Activated gamma-delta T cell (primary cell): ENCODE measurements around the gene SSTR1.

Experiments
- DNase-seq: peaks from one replicate; lab custom pipeline; 2025; lab: John Stamatoyannopoulos, UW

SSTR1 gene

DNA sequence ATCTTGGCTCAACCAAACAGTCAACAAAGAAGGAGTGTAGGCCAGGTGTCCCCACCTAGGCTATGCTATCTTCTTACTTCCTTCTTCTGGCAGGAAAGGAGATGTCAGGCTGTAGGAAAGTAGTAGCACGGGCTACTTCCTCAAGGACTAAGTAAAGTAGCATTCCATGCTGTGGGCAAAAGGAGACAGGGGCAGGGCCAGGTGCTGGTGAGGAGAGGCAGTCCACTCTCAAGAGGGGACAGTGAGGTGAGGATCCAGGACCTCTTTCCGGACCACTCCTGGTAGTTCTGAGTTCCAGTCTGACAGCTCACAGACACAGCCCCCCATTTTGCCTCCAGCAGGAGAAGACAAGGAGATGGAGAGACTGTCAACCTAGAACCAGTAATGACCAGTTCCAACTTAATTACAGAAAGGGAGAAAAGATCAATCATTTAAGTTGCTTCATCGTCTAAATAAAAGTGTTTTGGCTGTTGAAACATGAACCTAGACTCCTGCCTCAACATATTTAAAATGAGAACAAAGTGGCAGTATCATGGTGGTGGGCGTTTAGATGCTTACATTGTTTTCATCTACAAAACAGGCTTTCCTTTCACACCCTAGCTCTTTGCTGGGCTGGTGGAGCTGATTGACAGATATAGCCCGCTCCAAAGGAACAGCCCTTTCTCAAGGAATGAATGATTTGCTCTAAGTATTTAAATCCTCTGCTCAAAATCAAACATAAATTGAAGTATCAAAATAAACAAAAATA is 5.1 kb upstream of the SSTR1 start:
- DNase-seq = no peak

GRCh38 chr14:38203929-38204718 is 3.6 kb upstream of the SSTR1 start:
- no peak for DNase-seq

GRCh38 chr14:38204719-38205115 is 3.0 kb upstream of the SSTR1 start:
- DNase-seq = no peak

DNA sequence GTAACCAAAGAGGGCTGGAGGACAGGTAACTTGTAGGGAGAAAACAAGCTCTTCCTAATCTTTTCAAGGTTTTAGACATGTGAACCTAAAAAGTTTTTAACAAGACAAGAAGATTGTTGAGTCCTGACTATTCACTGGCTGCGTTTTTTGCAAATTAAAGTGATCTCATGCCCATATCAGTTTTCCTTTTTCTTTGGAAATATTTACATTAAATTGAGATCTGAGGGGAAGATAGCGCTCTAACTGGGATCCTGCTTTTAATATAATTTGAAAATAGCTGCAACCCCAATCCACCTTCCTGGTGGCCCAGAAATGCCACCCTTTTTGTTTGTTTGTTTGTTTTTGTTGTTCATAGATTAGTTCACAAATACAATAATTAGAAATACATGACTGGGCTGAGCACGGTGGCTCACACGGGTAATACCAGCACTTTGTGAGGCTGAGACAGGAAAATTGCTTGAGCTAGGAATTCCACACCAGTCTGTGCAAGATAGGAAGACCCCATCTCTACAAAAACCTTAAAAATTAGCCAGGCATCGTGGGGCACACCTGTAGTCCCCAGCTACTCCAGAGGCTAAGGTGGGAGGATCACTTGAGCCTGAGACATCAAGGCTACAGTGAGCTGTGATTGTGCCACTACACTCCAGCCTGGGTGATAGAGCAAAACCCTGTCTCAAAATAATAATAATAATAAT is 2.4 kb upstream of the SSTR1 start:
- DNase-seq = no peak

DNA sequence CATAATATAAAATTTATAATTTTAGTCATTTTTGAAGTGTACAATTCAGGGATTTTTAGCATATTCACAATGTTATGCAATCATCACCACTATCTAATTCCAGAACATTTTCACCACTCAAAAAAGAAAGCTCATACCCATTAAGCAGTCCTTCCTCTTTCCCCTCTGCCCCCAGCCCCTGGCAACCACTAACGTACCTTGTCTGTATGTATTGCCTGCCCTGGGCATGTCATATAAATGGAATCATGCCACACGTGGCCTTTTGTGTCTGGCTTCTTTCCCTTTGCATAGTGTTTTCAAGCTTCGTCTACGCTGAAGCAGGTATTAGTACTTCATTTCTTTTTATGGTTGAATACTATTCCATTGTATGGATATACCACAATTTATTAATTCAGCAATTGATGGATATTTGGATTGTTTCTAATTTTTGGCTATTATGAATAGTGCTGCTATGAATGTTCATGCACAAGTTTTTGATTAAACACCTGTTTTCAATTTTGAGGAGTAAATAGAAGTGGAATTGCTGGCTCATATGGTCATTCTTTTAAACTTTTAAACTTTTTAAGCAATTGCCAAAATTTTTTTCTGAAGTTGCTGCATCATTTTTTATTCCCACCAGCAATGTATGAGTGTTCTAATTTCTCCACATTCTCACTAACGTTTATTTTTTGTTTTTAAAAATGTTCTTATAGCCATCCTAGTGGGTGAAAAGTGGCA is 1.6 kb upstream of the SSTR1 start:
- no peak for DNase-seq

DNA sequence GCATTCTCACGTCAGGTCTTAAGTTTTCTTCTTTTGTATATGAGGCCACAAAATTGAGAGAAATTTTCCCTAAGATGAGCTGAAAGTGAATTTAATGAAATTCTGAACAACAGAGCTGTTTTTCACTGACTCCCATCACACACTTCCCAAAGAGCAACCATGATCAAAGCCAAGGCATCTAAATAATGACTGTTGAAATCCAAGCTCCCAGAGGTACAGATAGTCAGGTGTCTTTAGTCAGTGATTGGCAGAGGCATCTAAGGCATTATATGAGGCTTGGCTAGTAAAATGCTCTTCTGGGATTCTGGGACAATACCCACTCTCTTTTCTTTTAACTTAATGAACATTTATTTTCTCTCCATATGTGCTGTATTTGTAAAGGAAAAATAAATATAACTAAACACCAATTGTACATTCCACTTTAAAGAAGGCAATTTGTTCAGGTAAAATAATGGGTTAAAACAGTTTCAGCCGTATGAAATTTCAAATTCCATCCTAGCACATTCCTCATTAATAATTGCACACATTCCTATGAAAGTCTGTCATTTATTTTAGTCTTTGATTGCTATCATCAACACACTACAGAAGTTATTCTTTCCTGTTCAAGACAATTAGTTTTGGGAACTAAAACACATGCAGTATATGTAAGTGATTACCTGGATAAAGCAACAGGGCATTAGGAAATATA is 871 bp upstream of the SSTR1 start:
- DNase-seq = no peak

GRCh38 chr14:38207377-38207735 is 348 bp upstream of the SSTR1 start:
- DNase-seq = no peak

- no peak for DNase-seq
These were observed 1.2 kb downstream of the SSTR1 start for GRCh38 chr14:38208618-38209562.

DNA sequence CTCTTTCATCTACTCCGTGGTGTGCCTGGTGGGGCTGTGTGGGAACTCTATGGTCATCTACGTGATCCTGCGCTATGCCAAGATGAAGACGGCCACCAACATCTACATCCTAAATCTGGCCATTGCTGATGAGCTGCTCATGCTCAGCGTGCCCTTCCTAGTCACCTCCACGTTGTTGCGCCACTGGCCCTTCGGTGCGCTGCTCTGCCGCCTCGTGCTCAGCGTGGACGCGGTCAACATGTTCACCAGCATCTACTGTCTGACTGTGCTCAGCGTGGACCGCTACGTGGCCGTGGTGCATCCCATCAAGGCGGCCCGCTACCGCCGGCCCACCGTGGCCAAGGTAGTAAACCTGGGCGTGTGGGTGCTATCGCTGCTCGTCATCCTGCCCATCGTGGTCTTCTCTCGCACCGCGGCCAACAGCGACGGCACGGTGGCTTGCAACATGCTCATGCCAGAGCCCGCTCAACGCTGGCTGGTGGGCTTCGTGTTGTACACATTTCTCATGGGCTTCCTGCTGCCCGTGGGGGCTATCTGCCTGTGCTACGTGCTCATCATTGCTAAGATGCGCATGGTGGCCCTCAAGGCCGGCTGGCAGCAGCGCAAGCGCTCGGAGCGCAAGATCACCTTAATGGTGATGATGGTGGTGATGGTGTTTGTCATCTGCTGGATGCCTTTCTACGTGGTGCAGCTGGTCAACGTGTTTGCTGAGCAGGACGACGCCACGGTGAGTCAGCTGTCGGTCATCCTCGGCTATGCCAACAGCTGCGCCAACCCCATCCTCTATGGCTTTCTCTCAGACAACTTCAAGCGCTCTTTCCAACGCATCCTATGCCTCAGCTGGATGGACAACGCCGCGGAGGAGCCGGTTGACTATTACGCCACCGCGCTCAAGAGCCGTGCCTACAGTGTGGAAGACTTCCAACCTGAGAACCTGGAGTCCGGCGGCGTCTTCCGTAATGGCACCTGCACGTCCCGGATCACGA is 2.2 kb downstream of the SSTR1 start:
- DNase-seq = no peak

- DNase-seq = no peak
These were observed 3.0 kb downstream of the SSTR1 start for GRCh38 chr14:38210587-38211216.

DNA sequence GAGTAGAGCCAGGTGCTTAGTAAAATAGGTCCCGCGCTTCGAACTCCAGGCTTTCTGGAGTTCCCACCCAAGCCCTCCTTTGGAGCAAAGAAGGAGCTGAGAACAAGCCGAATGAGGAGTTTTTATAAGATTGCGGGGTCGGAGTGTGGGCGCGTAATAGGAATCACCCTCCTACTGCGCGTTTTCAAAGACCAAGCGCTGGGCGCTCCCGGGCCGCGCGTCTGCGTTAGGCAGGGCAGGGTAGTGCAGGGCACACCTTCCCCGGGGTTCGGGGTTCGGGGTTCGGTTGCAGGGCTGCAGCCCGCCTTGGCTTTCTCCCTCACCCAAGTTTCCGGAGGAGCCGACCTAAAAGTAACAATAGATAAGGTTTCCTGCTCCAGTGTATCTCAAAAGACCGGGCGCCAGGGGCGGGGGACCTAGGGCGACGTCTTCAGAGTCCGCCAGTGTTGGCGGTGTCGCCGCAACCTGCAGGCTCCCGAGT is 3.6 kb downstream of the SSTR1 start:
- no peak for DNase-seq

- DNase-seq = no peak
These were observed 4.4 kb downstream of the SSTR1 start for GRCh38 chr14:38212111-38212510.

- no peak for DNase-seq
These were observed 5.3 kb downstream of the SSTR1 start for GRCh38 chr14:38213001-38213400.

DNA sequence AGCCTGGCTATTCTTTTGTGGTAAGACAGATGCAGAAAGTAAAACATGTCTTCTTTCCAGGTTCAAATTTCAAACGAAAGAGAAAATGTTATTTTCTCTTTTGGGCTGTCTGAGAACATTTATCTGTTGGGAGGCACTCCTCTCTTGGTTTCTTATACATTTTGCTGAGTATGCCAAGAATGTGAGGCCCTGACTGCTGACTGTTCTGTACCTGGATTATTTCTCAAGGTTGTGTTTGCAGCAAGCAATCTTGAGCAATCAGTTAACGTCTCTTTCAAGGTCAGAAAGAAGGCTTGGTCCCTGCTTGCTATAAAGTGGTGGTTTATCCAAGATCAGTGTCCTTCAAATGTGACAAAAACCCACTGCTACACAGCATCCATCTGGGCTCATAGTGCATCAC is 9.8 kb downstream of the SSTR1 start:
- no peak for DNase-seq

DNA sequence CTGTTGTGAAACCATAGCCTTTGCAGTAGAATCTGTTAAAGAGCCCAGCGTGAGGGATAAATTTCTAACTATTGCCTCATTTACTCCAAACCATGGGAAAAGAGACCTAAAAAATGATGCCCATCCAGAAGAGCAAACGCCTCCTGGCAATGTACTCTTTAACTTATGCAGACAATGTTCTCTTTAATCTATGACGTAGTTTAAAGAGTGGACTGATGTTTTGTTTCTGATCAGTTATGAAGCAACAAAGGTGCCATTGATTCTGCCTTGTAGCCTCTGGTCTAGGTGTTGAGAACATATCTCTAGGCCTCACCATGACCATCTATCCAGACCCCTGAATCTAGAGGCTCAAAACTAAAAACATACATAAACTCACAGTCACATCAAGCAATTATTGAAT is 13.4 kb downstream of the SSTR1 start:
- no peak for DNase-seq

DNA sequence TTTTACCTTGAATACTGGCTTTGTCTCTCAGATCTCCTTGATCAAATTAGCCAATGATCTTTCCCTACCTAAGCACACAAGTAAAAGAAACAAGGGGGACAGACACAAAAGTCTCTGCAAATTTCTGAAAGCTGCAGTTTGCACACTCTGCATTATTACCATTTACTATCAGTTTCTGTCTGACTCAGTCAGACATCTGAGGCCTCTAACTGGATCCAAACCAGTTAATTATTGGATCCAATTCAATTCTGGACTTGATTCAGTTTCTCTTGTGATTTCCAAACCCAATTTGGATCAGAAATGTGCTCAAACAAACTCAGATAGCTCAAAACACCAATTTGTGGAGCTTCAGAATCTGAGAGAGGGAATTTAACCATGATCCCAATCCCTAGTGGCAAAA is 16.6 kb downstream of the SSTR1 start:
- DNase-seq = no peak

DNA sequence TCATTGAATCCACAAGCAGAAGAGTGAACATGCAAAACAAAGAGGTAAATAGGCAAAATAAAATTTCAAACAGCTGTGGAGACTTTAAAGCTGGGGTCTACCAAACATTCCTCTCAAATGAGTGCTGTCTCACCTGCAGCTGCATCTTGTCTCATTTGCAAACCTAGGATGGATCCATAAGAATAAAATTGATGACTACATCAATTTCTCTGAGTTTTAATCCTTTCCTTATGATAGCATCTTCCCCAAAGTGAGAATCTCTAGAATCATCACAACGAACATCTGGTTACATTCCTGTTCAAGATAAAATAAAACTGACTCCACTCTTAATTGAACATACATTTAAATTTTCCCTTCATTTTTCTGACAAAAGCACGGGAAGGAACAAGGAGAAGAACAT is 18.2 kb downstream of the SSTR1 start:
- DNase-seq = no peak

DNA sequence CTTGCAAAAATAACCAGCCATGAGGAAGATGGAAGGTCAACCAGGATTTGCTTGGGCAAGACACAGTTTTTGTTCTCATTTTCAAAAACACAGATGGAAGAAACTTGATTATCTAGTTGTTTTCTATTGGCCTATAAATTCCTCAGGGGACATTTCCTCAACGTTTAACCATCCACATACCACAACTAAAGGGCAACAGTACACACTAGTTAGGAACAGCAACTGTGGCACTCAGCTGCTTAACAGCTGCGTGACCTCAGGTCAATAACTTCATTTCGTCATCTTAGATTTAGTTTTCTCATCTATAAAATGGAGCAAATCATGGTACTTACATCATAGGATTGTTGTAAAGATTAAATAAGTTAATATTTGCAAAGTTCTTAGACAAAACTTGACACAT is 18.7 kb downstream of the SSTR1 start:
- DNase-seq = no peak

DNA sequence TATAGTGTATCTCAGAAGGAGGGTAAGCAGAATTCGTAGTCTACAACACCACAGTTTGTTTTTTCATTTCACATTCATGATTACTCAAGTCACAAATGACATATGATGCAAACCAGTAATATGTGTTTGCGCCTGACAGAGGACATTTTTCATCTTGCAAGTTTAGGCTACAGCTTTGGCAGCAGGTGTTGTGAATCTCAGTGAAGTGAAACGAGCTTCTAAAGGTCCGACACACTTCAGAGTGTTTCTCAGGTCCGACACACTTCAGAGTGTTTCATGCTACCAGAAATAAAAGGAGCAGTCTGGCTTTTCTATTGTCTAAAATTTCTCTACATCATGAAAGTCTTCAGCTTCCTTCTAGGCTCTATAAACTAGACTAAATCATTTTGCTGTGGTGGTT is 25.5 kb downstream of the SSTR1 start:
- DNase-seq = no peak
